H9 (cell line): ENCODE data around the gene CFAP65. TPM values are rescaled to one million over a fixed set of nuclear protein-coding genes. Genes with fewer than 3 reads are reported as not detected.

Source experiments
- DNase-seq: peaks from one replicate; pipeline ENCODE4 v3.0.0-alpha.2; 2017
- H2AFZ ChIP-seq: one replicate; pipeline ENCODE4 v1.6.1; 2013; ENCODE audit warnings: mild to moderate bottlenecking, low read length, control low read depth, moderate library complexity
- H2AK5ac ChIP-seq: 2 replicates; pipeline ENCODE4 v1.6.1; 2013; ENCODE audit warnings: low read length, control low read depth, mixed read lengths; ENCODE audit not compliant: insufficient read length
- H2BK120ac ChIP-seq: one replicate; pipeline ENCODE4 v1.6.1; 2013; ENCODE audit warnings: low read depth, mild to moderate bottlenecking, low read length, control low read depth, inconsistent platforms; ENCODE audit not compliant: poor library complexity, severe bottlenecking
- H2BK12ac ChIP-seq: 2 replicates; pipeline ENCODE4 v1.6.1; 2013; ENCODE audit warnings: low read length, control low read depth, mixed read lengths, low read depth; ENCODE audit not compliant: insufficient read length
- H2BK15ac ChIP-seq: 2 replicates; pipeline ENCODE4 v1.6.1; 2013; ENCODE audit warnings: low read depth, low read length, control low read depth
- H2BK20ac ChIP-seq: one replicate; pipeline ENCODE4 v1.6.1; 2013; ENCODE audit warnings: low read depth, mild to moderate bottlenecking, low read length, control low read depth, inconsistent platforms; ENCODE audit not compliant: poor library complexity, severe bottlenecking
- H2BK5ac ChIP-seq: 2 replicates; pipeline ENCODE4 v1.6.1; 2013; ENCODE audit warnings: low read length, control low read depth, mixed read lengths; ENCODE audit not compliant: insufficient read length
- H3K14ac ChIP-seq: 2 replicates; pipeline ENCODE4 v1.6.1; 2013; ENCODE audit warnings: low read length, control low read depth; ENCODE audit not compliant: insufficient read depth
- H3K18ac ChIP-seq: 2 replicates; pipeline ENCODE4 v1.6.1; 2013; ENCODE audit warnings: low read depth, mild to moderate bottlenecking, mixed read lengths, low read length, control low read depth; ENCODE audit not compliant: insufficient read length
- H3K23ac ChIP-seq: 2 replicates; pipeline ENCODE4 v1.6.1; 2013; ENCODE audit warnings: low read length, control low read depth, mixed read lengths, low read depth; ENCODE audit not compliant: insufficient read length
- H3K23me2 ChIP-seq: 2 replicates; pipeline ENCODE4 v1.6.1; 2013; ENCODE audit warnings: low read depth, mild to moderate bottlenecking, mixed read lengths, low read length, control low read depth; ENCODE audit not compliant: insufficient read length, poor library complexity, severe bottlenecking
- H3K27ac ChIP-seq: 2 replicates; pipeline ENCODE4 v1.5.1; 2013; ENCODE audit warnings: low read length, control low read depth, mixed read lengths, low read depth; ENCODE audit not compliant: insufficient read length
- H3K27me3 ChIP-seq: 2 replicates; pipeline ENCODE4 v1.6.1; 2013; ENCODE audit warnings: low read length, control low read depth, inconsistent platforms; ENCODE audit not compliant: insufficient read depth
- H3K4ac ChIP-seq: 2 replicates; pipeline ENCODE4 v1.6.1; 2013; ENCODE audit warnings: low read depth, mild to moderate bottlenecking, control low read depth, inconsistent platforms, low read length, moderate library complexity
- H3K4me1 ChIP-seq: 2 replicates; pipeline ENCODE4 v1.6.1; 2013; ENCODE audit warnings: low read length, control low read depth, inconsistent platforms; ENCODE audit not compliant: insufficient read depth
- H3K4me2 ChIP-seq: 2 replicates; pipeline ENCODE4 v1.6.1; 2013; ENCODE audit warnings: low read length, control low read depth, mixed read lengths; ENCODE audit not compliant: insufficient read length, insufficient read depth
- H3K56ac ChIP-seq: 2 replicates; pipeline ENCODE4 v1.6.1; 2013; ENCODE audit warnings: low read depth, mild to moderate bottlenecking, mixed read lengths, low read length, control low read depth; ENCODE audit not compliant: insufficient read length
- H3K79me1 ChIP-seq: 2 replicates; pipeline ENCODE4 v1.6.1; 2013; ENCODE audit warnings: low read depth, mild to moderate bottlenecking, moderate library complexity, low read length, control low read depth, inconsistent platforms; ENCODE audit not compliant: insufficient read depth, poor library complexity, severe bottlenecking
- H3K79me2 ChIP-seq: 2 replicates; pipeline ENCODE4 v1.6.1; 2013; ENCODE audit warnings: low read length, control low read depth, inconsistent platforms; ENCODE audit not compliant: insufficient read depth
- H3K9ac ChIP-seq: 2 replicates; pipeline ENCODE4 v1.6.1; 2013; ENCODE audit warnings: low read length, control low read depth, mixed read lengths; ENCODE audit not compliant: insufficient read length; ENCODE audit errors: extremely low read depth
- H3K9me3 ChIP-seq: one replicate; pipeline ENCODE4 v1.6.1; 2013; ENCODE audit warnings: low read depth, low read length, inconsistent platforms; ENCODE audit not compliant: control insufficient read depth
- H3T11ph ChIP-seq: one replicate; pipeline ENCODE4 v1.6.1; 2013; ENCODE audit warnings: mild to moderate bottlenecking, low read length, control low read depth, inconsistent platforms
- H4K20me1 ChIP-seq: one replicate; pipeline ENCODE4 v1.6.1; 2013; ENCODE audit not compliant: control insufficient read depth, insufficient read length, insufficient read depth
- H4K5ac ChIP-seq: 2 replicates; pipeline ENCODE4 v1.6.1; 2013; ENCODE audit warnings: low read depth, mild to moderate bottlenecking, mixed read lengths, low read length, control low read depth; ENCODE audit not compliant: insufficient read length
- H4K8ac ChIP-seq: replicated peaks from 2 replicates; pipeline ENCODE4 v1.6.1; 2013; ENCODE audit warnings: low read length, control low read depth, mixed read lengths, low read depth; ENCODE audit not compliant: insufficient read length
- H4K91ac ChIP-seq: 2 replicates; pipeline ENCODE4 v1.6.1; 2013; ENCODE audit warnings: low read depth, mild to moderate bottlenecking, moderate library complexity, mixed read lengths, low read length, control low read depth; ENCODE audit not compliant: insufficient read length
- H3K27ac Mint-ChIP-seq, 3 experiments: 2 replicates in 2 of 3; 3 replicates in 1 of 3; pipeline ENCODE4 v1.8.0; 2020 to 2021; ENCODE audit warnings: mixed read lengths in 3 of 3, mild to moderate bottlenecking in 1 of 3, moderate library complexity in 1 of 3
- H3K27me3 Mint-ChIP-seq: 2 replicates; pipeline ENCODE4 v1.8.0; 2021; ENCODE audit warnings: low read depth, mild to moderate bottlenecking, moderate library complexity, mixed read lengths
- H3K36me3 Mint-ChIP-seq, 3 experiments: 2 replicates in 2 of 3; 3 replicates in 1 of 3; pipeline ENCODE4 v1.8.0; 2020 to 2021; ENCODE audit warnings: low read depth in 3 of 3, mixed read lengths in 3 of 3; ENCODE audit not compliant: insufficient read depth in 1 of 3
- H3K4me1 Mint-ChIP-seq, 2 experiments: 2 replicates each; pipeline ENCODE4 v1.8.0; 2020; ENCODE audit warnings: mixed read lengths in 2 of 2
- H3K4me3 Mint-ChIP-seq, 2 experiments: 2 replicates in 1 of 2; 3 replicates in 1 of 2; pipeline ENCODE4 v1.8.0; 2020 to 2021; ENCODE audit warnings: mild to moderate bottlenecking in 2 of 2, mixed read lengths in 2 of 2, moderate library complexity in 1 of 2
- H3K9me3 Mint-ChIP-seq, 2 experiments: 2 replicates in 1 of 2; 3 replicates in 1 of 2; pipeline ENCODE4 v1.8.0; 2020; ENCODE audit warnings: mild to moderate bottlenecking in 2 of 2, mixed read lengths in 2 of 2, moderate library complexity in 1 of 2
- WGBS: extraction: QIAGEN DNeasy Blood & Tissue Kit; methylation state at CpG from one replicate; pipeline ENCODE4 v1.1.7; 2013; ENCODE audit warnings: missing lambda C conversion rate, low lambda C conversion rate, mixed read lengths; ENCODE audit not compliant: insufficient read length; ENCODE audit errors: extremely low coverage; 5-methylcytosine and 5-hydroxymethylcytosine counted together
- total RNA-seq: library from RNA; stranded (reverse); gene quantifications from 2 replicates; pipeline ENCODE4 v1.2.1, GENCODE V29; 2021
- TF ChIP-seq, protein P1 (sequence below): fragments of 200-600 bp; sonication (generic); conservative IDR thresholded peaks from 3 replicates; pipeline ENCODE4 v1.8.0; 2021; ENCODE audit warnings: antibody characterized with exemption, mild to moderate bottlenecking

Gene CFAP65
- total RNA-seq, 1 experiment from 2014 or later = 0.20 TPM

- no peak overlapping the region for H3K27ac Mint-ChIP-seq
- no peaks in the 10 kb centered on the region for H3K9me3 Mint-ChIP-seq
- H3K23me2 ChIP-seq = no peaks in the 10 kb centered on the region
- no peak overlapping the region for H3K4me2 ChIP-seq
- H2BK15ac ChIP-seq = no peak overlapping the region
- H3K79me2 ChIP-seq = no peaks in the 10 kb centered on the region
- H3K4me1 Mint-ChIP-seq = peaks cover 6 to 7% of the 10 kb centered on the region in 2 experiments
- no peak for DNase-seq
- no peak overlapping the region for H4K5ac ChIP-seq
- H3K9ac ChIP-seq = no peak overlapping the region
- H3K4me3 Mint-ChIP-seq = no peak overlapping the region
- no peak overlapping the region for H4K8ac ChIP-seq
- H3K9me3 ChIP-seq = no peaks in the 10 kb centered on the region
- no peak overlapping the region for H3T11ph ChIP-seq
- H3K36me3 Mint-ChIP-seq = no peaks in the 10 kb centered on the region
- H2BK20ac ChIP-seq = no peak overlapping the region
- no peak overlapping the region for H2BK120ac ChIP-seq
- no peak overlapping the region for H3K4ac ChIP-seq
- no peak overlapping the region for H2AFZ ChIP-seq
- H3K23ac ChIP-seq = no peak overlapping the region
- no peaks in the 10 kb centered on the region for H3K79me1 ChIP-seq
- H3K27me3 ChIP-seq = no peaks in the 10 kb centered on the region; the same call in 1 of the 2 replicates
- TF ChIP-seq, protein P1, sequence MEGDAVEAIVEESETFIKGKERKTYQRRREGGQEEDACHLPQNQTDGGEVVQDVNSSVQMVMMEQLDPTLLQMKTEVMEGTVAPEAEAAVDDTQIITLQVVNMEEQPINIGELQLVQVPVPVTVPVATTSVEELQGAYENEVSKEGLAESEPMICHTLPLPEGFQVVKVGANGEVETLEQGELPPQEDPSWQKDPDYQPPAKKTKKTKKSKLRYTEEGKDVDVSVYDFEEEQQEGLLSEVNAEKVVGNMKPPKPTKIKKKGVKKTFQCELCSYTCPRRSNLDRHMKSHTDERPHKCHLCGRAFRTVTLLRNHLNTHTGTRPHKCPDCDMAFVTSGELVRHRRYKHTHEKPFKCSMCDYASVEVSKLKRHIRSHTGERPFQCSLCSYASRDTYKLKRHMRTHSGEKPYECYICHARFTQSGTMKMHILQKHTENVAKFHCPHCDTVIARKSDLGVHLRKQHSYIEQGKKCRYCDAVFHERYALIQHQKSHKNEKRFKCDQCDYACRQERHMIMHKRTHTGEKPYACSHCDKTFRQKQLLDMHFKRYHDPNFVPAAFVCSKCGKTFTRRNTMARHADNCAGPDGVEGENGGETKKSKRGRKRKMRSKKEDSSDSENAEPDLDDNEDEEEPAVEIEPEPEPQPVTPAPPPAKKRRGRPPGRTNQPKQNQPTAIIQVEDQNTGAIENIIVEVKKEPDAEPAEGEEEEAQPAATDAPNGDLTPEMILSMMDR = no peak
- no peak overlapping the region for H2BK5ac ChIP-seq
- H4K91ac ChIP-seq = no peak overlapping the region
- no CpG with 5 or more reads among the region's 11 CpGs for WGBS
- H3K56ac ChIP-seq = no peak overlapping the region
- no peak overlapping the region for H3K18ac ChIP-seq
- H2AK5ac ChIP-seq = no peak overlapping the region
- H4K20me1 ChIP-seq = no peaks in the 10 kb centered on the region
- no peaks in the 10 kb centered on the region for H3K4me1 ChIP-seq
- peaks cover 25% of the 10 kb centered on the region for H3K27me3 Mint-ChIP-seq
- H2BK12ac ChIP-seq = no peak overlapping the region
- no peak overlapping the region for H3K14ac ChIP-seq
- H3K27ac ChIP-seq = no peak overlapping the region
Measured at GRCh38 chr2:219020604-219021365, 20.5 kb downstream of the CFAP65 start.
